ENCODE data around the gene ARHGAP45.
"Not testable (repeated sequence)": the region's sequence is repeated elsewhere in the genome, so short reads cannot be mapped to it uniquely, and the experiment has no call there.

The ARHGAP45 gene

GRCh38 chr19:1106841-1107660 is 40.1 kb downstream of the ARHGAP45 start:
- H3K27ac Mint-ChIP-seq: peak overlapping the region; percentile 46

GRCh38 chr19:1107661-1108261 is 40.8 kb downstream of the ARHGAP45 start:
- Mint-ChIP-seq H3K27ac (peak overlapping the region; percentile 46), H3K4me1 (peaks cover 21% of the 10 kb centered on the region), H3K4me3 (no peak overlapping the region), H3K9me3 (no peaks in the 10 kb centered on the region), H3K27me3 (no peaks in the 10 kb centered on the region), H3K36me3 (peaks cover 11% of the 10 kb centered on the region)
- ATAC-seq: no peak

More at GRCh38 chr19:1106841-1107660, 40.1 kb downstream of the ARHGAP45 start:
- ATAC-seq: no peak
- no peaks in the 10 kb centered on the region for H3K9me3 Mint-ChIP-seq
- peaks cover 26% of the 10 kb centered on the region for H3K4me1 Mint-ChIP-seq
- no peaks in the 10 kb centered on the region for H3K27me3 Mint-ChIP-seq
- H3K4me3 Mint-ChIP-seq: peak overlapping the region; percentile 30
- H3K36me3 Mint-ChIP-seq: peaks cover 11% of the 10 kb centered on the region

GRCh38 chr19:1108291-1109031 is 41.5 kb downstream of the ARHGAP45 start:
- no peak overlapping the region for H3K4me3 Mint-ChIP-seq
- H3K27me3 Mint-ChIP-seq: no peaks in the 10 kb centered on the region
- ATAC-seq: no peak
- peaks cover 11% of the 10 kb centered on the region for H3K36me3 Mint-ChIP-seq
- peaks cover 14% of the 10 kb centered on the region for H3K4me1 Mint-ChIP-seq
- no peak overlapping the region for H3K27ac Mint-ChIP-seq
- H3K9me3 Mint-ChIP-seq: no peaks in the 10 kb centered on the region

- no peaks in the 10 kb centered on the region for H3K9me3 Mint-ChIP-seq
- peaks cover 11% of the 10 kb centered on the region for H3K36me3 Mint-ChIP-seq
- no peak overlapping the region for H3K4me3 Mint-ChIP-seq
- peaks cover 12% of the 10 kb centered on the region for H3K4me1 Mint-ChIP-seq
- H3K27me3 Mint-ChIP-seq: no peaks in the 10 kb centered on the region
- H3K27ac Mint-ChIP-seq: no peak overlapping the region
- ATAC-seq: no peak
Observed at GRCh38 chr19:1109032-1109551, 42.1 kb downstream of the ARHGAP45 start.

GRCh38 chr19:1109697-1110671 is 43.0 kb downstream of the ARHGAP45 start:
- Mint-ChIP-seq H3K4me1 (peaks cover 12% of the 10 kb centered on the region), H3K27me3 (no peaks in the 10 kb centered on the region), H3K36me3 (peaks cover 11% of the 10 kb centered on the region), H3K4me3 (no peak overlapping the region), H3K9me3 (no peaks in the 10 kb centered on the region), H3K27ac (no peak overlapping the region)
- no peak for ATAC-seq

GRCh38 chr19:1110809-1111640 is 44.1 kb downstream of the ARHGAP45 start:
- H3K4me3 Mint-ChIP-seq: no peak overlapping the region
- H3K27me3 Mint-ChIP-seq: no peaks in the 10 kb centered on the region
- H3K27ac Mint-ChIP-seq: no peak overlapping the region
- peaks cover 12% of the 10 kb centered on the region for H3K4me1 Mint-ChIP-seq
- no peaks in the 10 kb centered on the region for H3K9me3 Mint-ChIP-seq
- no peak for ATAC-seq
- H3K36me3 Mint-ChIP-seq: peaks cover 14% of the 10 kb centered on the region

GRCh38 chr19:1111641-1112267 is 44.8 kb downstream of the ARHGAP45 start:
- no peak for ATAC-seq
- Mint-ChIP-seq H3K4me1 (peaks cover 9% of the 10 kb centered on the region), H3K4me3 (no peak overlapping the region), H3K36me3 (peaks cover 9% of the 10 kb centered on the region), H3K9me3 (no peaks in the 10 kb centered on the region), H3K27ac (no peak overlapping the region), H3K27me3 (no peaks in the 10 kb centered on the region)

- ATAC-seq: no peak
- Mint-ChIP-seq H3K4me1 (peaks cover 2% of the 10 kb centered on the region), H3K9me3 (no peaks in the 10 kb centered on the region), H3K36me3 (peaks cover 4% of the 10 kb centered on the region), H3K4me3 (no peak overlapping the region), H3K27ac (no peak overlapping the region), H3K27me3 (no peaks in the 10 kb centered on the region)
Observed at GRCh38 chr19:1112268-1113029, 45.5 kb downstream of the ARHGAP45 start.

GRCh38 chr19:1113030-1113985 is 46.3 kb downstream of the ARHGAP45 start:
- H3K4me1 Mint-ChIP-seq: no peaks in the 10 kb centered on the region
- H3K27ac Mint-ChIP-seq: no peak overlapping the region
- ATAC-seq: peak; percentile 87
- H3K4me3 Mint-ChIP-seq: no peak overlapping the region
- peaks cover 9% of the 10 kb centered on the region for H3K36me3 Mint-ChIP-seq
- no peaks in the 10 kb centered on the region for H3K9me3 Mint-ChIP-seq
- H3K27me3 Mint-ChIP-seq: no peaks in the 10 kb centered on the region

GRCh38 chr19:1113986-1114483 is 47.1 kb downstream of the ARHGAP45 start:
- ATAC-seq: no peak
- Mint-ChIP-seq H3K4me3 (no peak overlapping the region), H3K4me1 (no peaks in the 10 kb centered on the region), H3K9me3 (no peaks in the 10 kb centered on the region), H3K27me3 (no peaks in the 10 kb centered on the region), H3K36me3 (peaks cover 17% of the 10 kb centered on the region), H3K27ac (no peak overlapping the region)

GRCh38 chr19:1114728-1115127 is 47.8 kb downstream of the ARHGAP45 start:
- ATAC-seq, H3K27ac Mint-ChIP-seq, H3K4me3 Mint-ChIP-seq, H3K9me3 Mint-ChIP-seq, H3K4me1 Mint-ChIP-seq, H3K27me3 Mint-ChIP-seq: not testable (repeated sequence)
- H3K36me3 Mint-ChIP-seq: peaks cover 17% of the 10 kb centered on the region
